H1 (cell line): ENCODE results near the gene ACVR2B. TPM values are rescaled to one million over a fixed set of nuclear protein-coding genes. Genes with fewer than 3 reads are reported as not detected.

Experiments used
- ATF2 ChIP-seq: IDR thresholded peaks from 2 replicates; pipeline ENCODE4 v1.6.1; 2012; ENCODE audit warnings: low read length, inconsistent platforms
- CHD1 ChIP-seq: IDR thresholded peaks from 2 replicates; pipeline ENCODE4 v1.6.1; 2012; ENCODE audit warnings: low read depth, low read length, improper control_type of control experiment
- CTCF ChIP-seq, 3 experiments: IDR thresholded peaks; 1 replicate in 2 of 3; 2 replicates in 1 of 3; pipeline versions ENCODE4 v1.5.1 to v1.6.1; 2011; ENCODE audit warnings: low read length in 3 of 3, mild to moderate bottlenecking in 3 of 3, inconsistent platforms in 2 of 3, low read depth in 1 of 3, moderate library complexity in 1 of 3; ENCODE audit not compliant: insufficient read depth in 1 of 3; ENCODE audit errors: control extremely low read depth in 1 of 3
- GTF2F1 ChIP-seq: IDR thresholded peaks from 2 replicates; pipeline ENCODE4 v1.6.1; 2012; ENCODE audit warnings: low read depth, low read length, improper control_type of control experiment, borderline replicate concordance
- HDAC2 ChIP-seq, 2 experiments: fragments of 300-600 bp in 1 of 2; sonication (generic) in 1 of 2; IDR thresholded peaks; 2 replicates each; pipeline ENCODE4 v1.6.1; 2011 to 2012; ENCODE audit warnings: low read depth in 2 of 2, low read length in 2 of 2, mild to moderate bottlenecking in 2 of 2, moderate library complexity in 2 of 2, borderline replicate concordance in 1 of 2, inconsistent platforms in 1 of 2
- JUN ChIP-seq: IDR thresholded peaks from 2 replicates; pipeline ENCODE4 v1.6.1; 2011; ENCODE audit warnings: low read depth, mild to moderate bottlenecking, improper control_type of control experiment, low read length
- KDM4A ChIP-seq: IDR thresholded peaks from one replicate; pipeline ENCODE4 v1.7.1; 2012; ENCODE audit warnings: low read depth, mild to moderate bottlenecking, moderate library complexity, low read length, inconsistent platforms; ENCODE audit not compliant: severe bottlenecking
- MAX ChIP-seq: IDR thresholded peaks from 2 replicates; pipeline ENCODE4 v1.6.1; 2012; ENCODE audit warnings: inconsistent platforms
- PHF8 ChIP-seq: fragments of 200-600 bp; sonication (generic); conservative IDR thresholded peaks from 2 replicates; pipeline ENCODE4 v1.7.1; 2012; ENCODE audit warnings: low read depth, mild to moderate bottlenecking, inconsistent platforms, low read length, moderate library complexity
- RAD21 ChIP-seq, 2 experiments: IDR thresholded peaks in 1 of 2; conservative IDR thresholded peaks in 1 of 2; 2 replicates each; pipeline ENCODE4 v1.6.1; 2011; ENCODE audit warnings: low read depth in 2 of 2, low read length in 2 of 2, improper control_type of control experiment in 1 of 2, inconsistent platforms in 1 of 2, mild to moderate bottlenecking in 1 of 2, moderate library complexity in 1 of 2
- RBBP5 ChIP-seq: IDR thresholded peaks from 2 replicates; pipeline ENCODE4 v1.7.1; 2012; ENCODE audit warnings: low read depth, mild to moderate bottlenecking, inconsistent platforms, low read length, moderate library complexity, borderline replicate concordance
- SP1 ChIP-seq: IDR thresholded peaks from 2 replicates; pipeline ENCODE4 v1.6.1; 2011; ENCODE audit warnings: low read depth, low read length
- SP4 ChIP-seq: IDR thresholded peaks from 2 replicates; pipeline ENCODE4 v1.6.1; 2012; ENCODE audit warnings: low read length, inconsistent platforms
- TAF1 ChIP-seq: IDR thresholded peaks from 2 replicates; pipeline ENCODE4 v1.6.1; 2011; ENCODE audit warnings: mild to moderate bottlenecking, low read depth, low read length
- TAF7 ChIP-seq: optimal IDR thresholded peaks from 2 replicates; pipeline ENCODE3; 2011; ENCODE audit warnings: low read depth, mild to moderate bottlenecking, inconsistent platforms, low read length, moderate library complexity, borderline replicate concordance
- TBP ChIP-seq: IDR thresholded peaks from 2 replicates; pipeline ENCODE4 v1.6.1; 2011; ENCODE audit warnings: low read depth, low read length, improper control_type of control experiment
- ZNF274 ChIP-seq: IDR thresholded peaks from 2 replicates; pipeline ENCODE4 v1.7.0; 2012; ENCODE audit warnings: low read length, borderline replicate concordance; ENCODE audit errors: extremely low read depth
- polyA plus RNA-seq, 7 experiments: library from polyadenylated mRNA; depleted of rRNA in 3 of 7; stranded (reverse) in 5 of 7; unstranded in 2 of 7; fragments of >200 nt in 5 of 7; fragments of 200-250 nt in 2 of 7; gene quantifications; 1 replicate in 5 of 7; 2 replicates in 1 of 7; 4 replicates in 1 of 7; pipeline versions ENCODE4 v1.2.1 to v1.2.3, GENCODE V29; 2011 to 2013; ENCODE audit warnings: missing spikeins in 2 of 7, mixed read lengths in 2 of 7
- total RNA-seq: library from RNA; stranded (reverse); fragmentation: NEBNext Ultra II Directional; extraction: Animal tissue kit (Norgen Biotek cat#: 25700); gene quantifications from 2 replicates; pipeline ENCODE4 v1.2.1, GENCODE V29; 2021

Gene ACVR2B
- total and polyA plus RNA-seq, 2 of the 8 experiments (the other 6 are each of a cell fraction or from before 2014, with no cell fraction given) = 24.7 to 109 TPM

GRCh38 chr3:38454884-38455638, 1.4 kb downstream of the ACVR2B start (continued):
- TF ChIP-seq CTCF (IDR thresholded peaks at IDR 0.05; ENCODE audit: control extremely low read depth in 1 of 3, insufficient read depth in 1 of 3, low read depth in 1 of 3, low read length in 3 of 3) = no peak
- TF ChIP-seq JUN = no peak
- peak; percentile 8 for TF ChIP-seq KDM4A
- peak in 1 of 2 experiments; percentile 4; a peak in 1 of 4 replicates for TF ChIP-seq HDAC2 (IDR thresholded peaks at IDR 0.05; ENCODE audit: borderline replicate concordance in 1 of 2, low read depth in 2 of 2, low read length in 2 of 2)
- no peak for TF ChIP-seq RBBP5
- peak; percentile 36 for TF ChIP-seq TAF7
- TF ChIP-seq TAF1 = peak; percentile 86
- peak; percentile 63; the same call in 1 of the 2 replicates for TF ChIP-seq TBP
- TF ChIP-seq RAD21 (IDR thresholded peaks at IDR 0.05 in 1 of 2, conservative IDR thresholded peaks at IDR 0.05 in 1 of 2; ENCODE audit: low read depth in 2 of 2, low read length in 2 of 2) = 0 out of 4 replicates have a peak, but pooled peaks of 1 of the 2 experiments have one; percentile 2
- 0 out of 2 replicates have a peak, but pooled peaks have one; percentile 21 for TF ChIP-seq SP4
- 0 out of 2 replicates have a peak, but pooled peaks have one; percentile 41 for TF ChIP-seq SP1
- peak; percentile 62 for TF ChIP-seq MAX
- TF ChIP-seq GTF2F1 = no peak
- peak; percentile 84 for TF ChIP-seq PHF8
- no peak; the same call in 1 of the 2 replicates for TF ChIP-seq ATF2
- no peak for TF ChIP-seq ZNF274
- no peak for TF ChIP-seq CHD1
